Activated T-cell treated with anti-CD3 and anti-CD28 coated beads, Interleukin-2, amount 50 U/mL, for 72 hours (primary cell): ENCODE measurements around the gene COQ5. TPM values are rescaled to one million over a fixed set of nuclear protein-coding genes. Genes with fewer than 3 reads are reported as not detected.

Experiments
- ATAC-seq, 2 donors: fragments of 150-1000 bp; cut with Tn5 transposase; replicated peaks in 1 of 2; 2 replicates each; pipeline ENCODE4 v1.10.0; 2021; ENCODE audit warnings: moderate library complexity in 2 of 2, mild to moderate bottlenecking in 1 of 2
- DNase-seq, 2 donors: peaks; one replicate each; pipeline ENCODE4 v3.0.0; 2021 to 2022; ENCODE audit warnings: mixed read lengths in 1 of 2
- H3K27ac Mint-ChIP-seq: one replicate; pipeline ENCODE4 v1.8.0; 2022; ENCODE audit warnings: mild to moderate bottlenecking, moderate library complexity, mixed read lengths
- H3K27me3 Mint-ChIP-seq: one replicate; pipeline ENCODE4 v1.8.0; 2022; ENCODE audit warnings: low read depth, mixed read lengths
- H3K36me3 Mint-ChIP-seq, 2 donors: one replicate each; pipeline ENCODE4 v1.8.0; 2022; ENCODE audit warnings: mixed read lengths in 2 of 2, mild to moderate bottlenecking in 1 of 2; ENCODE audit not compliant: insufficient read depth in 2 of 2
- H3K4me1 Mint-ChIP-seq: one replicate; pipeline ENCODE4 v1.8.0; 2022; ENCODE audit warnings: low read depth, mixed read lengths
- H3K4me3 Mint-ChIP-seq, 2 donors: one replicate each; pipeline ENCODE4 v1.8.0; 2022; ENCODE audit warnings: mild to moderate bottlenecking in 2 of 2, mixed read lengths in 2 of 2, moderate library complexity in 2 of 2
- H3K9me3 Mint-ChIP-seq, 2 donors: one replicate each; pipeline ENCODE4 v1.8.0; 2022; ENCODE audit warnings: mixed read lengths in 2 of 2
- total RNA-seq, 2 donors: library from RNA; stranded (reverse); gene quantifications; one replicate each; pipeline ENCODE4 v1.2.3, GENCODE V29; 2022

COQ5 gene
- total RNA-seq, 2 donors from 2014 or later: 28.9 to 36.7 TPM

DNA sequence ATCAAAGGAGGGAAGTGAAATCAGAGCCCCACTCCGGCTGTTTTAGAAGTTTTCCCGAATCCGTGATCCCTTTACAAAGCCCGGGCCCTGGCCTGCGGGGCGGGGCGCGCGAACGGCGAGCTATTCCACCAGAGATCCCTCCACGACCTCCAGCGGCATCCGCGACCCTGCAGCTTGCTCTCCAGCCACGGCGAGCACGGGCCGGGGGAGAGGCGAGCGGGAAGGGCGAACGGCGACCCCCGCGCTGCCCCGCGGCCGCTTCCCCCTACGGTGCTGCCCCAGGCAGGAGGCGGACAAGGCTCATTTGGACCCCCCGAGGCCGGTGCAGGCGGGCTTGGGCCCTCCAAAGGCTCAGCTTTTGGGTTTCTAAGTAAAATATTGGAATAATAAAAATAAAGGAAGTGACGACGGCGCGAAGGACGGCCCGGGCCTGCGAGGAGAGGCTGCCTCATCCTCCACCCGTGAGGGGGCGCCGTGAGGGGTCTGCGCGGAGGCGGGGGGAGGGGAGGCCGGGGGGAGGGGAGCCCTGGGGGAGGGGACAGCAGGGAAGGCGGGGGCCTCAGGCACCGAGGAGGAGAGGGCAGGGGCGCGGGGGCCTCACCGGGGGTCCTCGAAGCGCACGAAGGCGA lies 60.0 kb downstream of the COQ5 start:
- ATAC-seq: peak; percentile 37 to 48
- Mint-ChIP-seq H3K27me3 (no peaks in the 10 kb centered on the region), H3K4me3 (peak overlapping the region; percentile 93 to 97), H3K36me3 (peaks cover 9 to 13% of the 10 kb centered on the region in 2 donors), H3K4me1 (peaks cover 62% of the 10 kb centered on the region), H3K27ac (peak overlapping the region; percentile 93), H3K9me3 (no peaks in the 10 kb centered on the region)
- peak; percentile 30 to 53 for DNase-seq

DNA sequence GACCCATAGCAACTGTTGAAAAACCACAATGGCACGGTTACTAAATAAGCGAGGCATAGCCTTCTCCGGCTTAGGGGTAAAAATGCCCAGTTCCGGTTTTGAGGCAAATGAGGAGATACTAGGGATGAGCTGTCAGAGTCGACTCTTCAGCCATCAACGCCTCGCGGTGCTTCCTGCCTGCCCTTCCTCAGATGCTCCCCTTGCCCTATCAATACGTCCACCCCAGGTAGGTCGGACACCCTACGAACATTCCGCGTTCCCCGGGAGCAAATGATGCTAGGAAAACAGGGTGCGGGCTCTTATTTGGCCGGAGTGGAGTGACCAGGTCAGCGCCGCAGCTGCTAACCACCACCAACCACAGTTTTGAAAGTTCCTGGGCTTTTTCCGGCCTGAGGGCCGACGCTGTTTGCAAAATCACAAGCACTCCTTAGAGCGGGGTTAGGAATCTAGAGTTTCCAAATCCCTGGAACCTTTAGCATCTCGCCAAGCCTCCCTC lies 60.6 kb downstream of the COQ5 start:
- Mint-ChIP-seq H3K27ac (peak overlapping the region; percentile 93), H3K27me3 (no peaks in the 10 kb centered on the region), H3K4me1 (peaks cover 58% of the 10 kb centered on the region), H3K9me3 (no peaks in the 10 kb centered on the region), H3K4me3 (peak overlapping the region; percentile 93 to 97), H3K36me3 (peaks cover 9 to 14% of the 10 kb centered on the region in 2 donors)
- ATAC-seq (no peak), DNase-seq (peak; percentile 36 to 41)

DNA sequence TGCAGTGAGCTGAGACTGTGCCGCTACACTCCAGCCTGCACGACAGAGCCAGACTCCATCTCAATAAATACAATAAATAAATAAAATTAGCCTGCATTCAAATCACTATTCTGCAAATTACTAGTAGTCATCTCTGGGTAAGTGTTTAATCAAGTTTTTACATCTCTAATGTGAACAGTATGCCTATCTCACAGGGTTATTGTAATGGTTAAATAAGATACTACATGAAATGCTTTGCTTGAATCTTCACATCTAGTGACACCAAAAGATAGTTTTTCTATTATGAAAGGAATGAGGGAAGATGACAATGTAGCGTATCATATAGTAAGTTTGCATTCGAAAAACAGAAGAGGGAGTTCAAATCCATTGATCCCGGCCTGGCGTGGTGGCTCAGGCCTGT lies 61.5 kb downstream of the COQ5 start:
- peaks cover 9 to 14% of the 10 kb centered on the region in 2 donors for H3K36me3 Mint-ChIP-seq
- peak overlapping the region; percentile 93 to 97 for H3K4me3 Mint-ChIP-seq
- no peak for ATAC-seq
- peaks cover 53% of the 10 kb centered on the region for H3K4me1 Mint-ChIP-seq
- no peak for DNase-seq
- H3K27ac Mint-ChIP-seq: peak overlapping the region; percentile 67
- H3K27me3 Mint-ChIP-seq: no peaks in the 10 kb centered on the region
- H3K9me3 Mint-ChIP-seq: no peaks in the 10 kb centered on the region

DNA sequence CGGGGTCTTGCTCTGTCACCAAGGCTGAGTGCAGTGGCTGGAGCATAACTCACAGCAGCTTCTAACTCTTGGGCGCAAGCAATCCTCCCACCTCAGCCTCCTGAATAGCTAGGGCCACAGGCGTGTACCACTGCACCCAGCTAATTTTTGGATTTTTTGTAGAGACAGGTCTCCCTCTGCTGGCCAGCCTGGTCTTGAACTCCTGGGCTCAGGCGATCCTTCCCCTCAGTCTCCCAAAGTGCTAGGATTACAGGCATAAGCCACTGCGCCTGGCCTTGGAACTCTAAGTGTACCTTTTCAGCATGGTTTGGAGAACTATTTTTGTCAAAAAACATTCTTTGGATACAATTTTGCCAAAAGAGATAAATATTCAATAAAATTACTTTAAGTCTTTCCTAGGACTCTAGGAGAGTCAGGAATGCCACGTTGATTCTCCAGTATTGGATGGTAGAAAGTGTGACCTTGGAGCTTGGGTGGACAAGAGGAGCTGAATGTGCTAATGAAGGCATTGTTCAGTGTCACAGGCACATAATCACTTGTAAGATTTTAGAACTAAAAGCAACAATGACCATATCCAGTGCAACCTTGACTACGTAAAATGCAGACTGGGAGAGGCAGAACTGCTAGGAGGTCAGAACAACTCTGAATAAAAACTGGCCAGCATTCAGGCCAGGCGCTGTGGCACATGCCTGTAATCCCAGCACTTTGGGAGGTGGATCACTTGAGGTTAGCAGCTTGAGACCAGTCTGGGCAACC lies 62.2 kb downstream of the COQ5 start:
- Mint-ChIP-seq H3K9me3 (no peaks in the 10 kb centered on the region), H3K4me3 (peak overlapping the region in 1 of 2 donors; percentile 5), H3K27ac (peak overlapping the region; percentile 85), H3K36me3 (peaks cover 9 to 16% of the 10 kb centered on the region in 2 donors), H3K4me1 (peaks cover 51% of the 10 kb centered on the region), H3K27me3 (no peaks in the 10 kb centered on the region)
- ATAC-seq: no peak
- DNase-seq: peak; percentile 35 to 45

DNA sequence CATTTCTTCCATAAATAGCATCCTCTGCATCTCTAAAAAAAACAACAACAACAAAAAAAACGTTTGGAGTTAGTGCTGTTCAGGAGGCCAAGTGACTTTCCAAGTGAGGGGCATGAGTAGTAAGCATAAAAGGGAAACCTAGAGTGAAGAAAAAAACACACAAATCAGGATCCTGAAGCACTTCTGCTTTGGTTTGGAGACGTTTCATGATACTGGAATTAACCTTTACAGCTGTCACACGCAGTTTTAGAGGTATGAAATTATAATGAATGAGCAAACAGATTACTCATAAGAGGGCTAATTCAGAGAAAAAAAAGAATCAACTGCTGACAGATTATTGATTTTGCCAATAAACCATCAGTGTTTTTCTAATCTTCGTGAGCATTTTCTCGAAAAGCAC lies 63.2 kb downstream of the COQ5 start:
- peaks cover 43% of the 10 kb centered on the region for H3K4me1 Mint-ChIP-seq
- ATAC-seq: no peak
- DNase-seq: no peak
- peak overlapping the region in 1 of 2 donors; percentile 44 for H3K4me3 Mint-ChIP-seq
- peaks cover 9 to 18% of the 10 kb centered on the region in 2 donors for H3K36me3 Mint-ChIP-seq
- no peaks in the 10 kb centered on the region for H3K9me3 Mint-ChIP-seq
- no peaks in the 10 kb centered on the region for H3K27me3 Mint-ChIP-seq
- peak overlapping the region; percentile 85 for H3K27ac Mint-ChIP-seq

DNA sequence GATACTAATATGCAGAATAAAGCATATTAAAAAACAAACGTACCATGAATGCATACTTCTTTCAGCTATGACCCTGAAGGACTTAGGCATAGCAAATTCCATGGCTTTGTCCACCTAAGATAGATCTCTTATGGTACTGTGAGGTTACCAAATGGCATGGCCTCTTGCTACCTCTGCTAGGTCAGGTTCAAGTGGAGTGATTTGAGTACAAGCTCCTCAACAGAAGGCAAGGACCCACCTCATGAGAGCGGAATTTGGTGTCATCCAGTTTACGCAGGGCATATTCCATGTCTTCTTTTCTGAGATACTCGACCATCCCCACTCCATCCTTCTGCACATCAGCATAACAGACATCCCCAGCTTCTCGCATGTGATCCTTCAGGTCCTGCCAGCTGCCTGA lies 65.2 kb downstream of the COQ5 start:
- no peaks in the 10 kb centered on the region for H3K9me3 Mint-ChIP-seq
- no peaks in the 10 kb centered on the region for H3K27me3 Mint-ChIP-seq
- H3K4me3 Mint-ChIP-seq: no peak overlapping the region
- H3K4me1 Mint-ChIP-seq: peaks cover 35% of the 10 kb centered on the region
- peak overlapping the region; percentile 86 for H3K27ac Mint-ChIP-seq
- peaks cover 13 to 25% of the 10 kb centered on the region in 2 donors for H3K36me3 Mint-ChIP-seq
- DNase-seq (no peak), ATAC-seq (no peak)

DNA sequence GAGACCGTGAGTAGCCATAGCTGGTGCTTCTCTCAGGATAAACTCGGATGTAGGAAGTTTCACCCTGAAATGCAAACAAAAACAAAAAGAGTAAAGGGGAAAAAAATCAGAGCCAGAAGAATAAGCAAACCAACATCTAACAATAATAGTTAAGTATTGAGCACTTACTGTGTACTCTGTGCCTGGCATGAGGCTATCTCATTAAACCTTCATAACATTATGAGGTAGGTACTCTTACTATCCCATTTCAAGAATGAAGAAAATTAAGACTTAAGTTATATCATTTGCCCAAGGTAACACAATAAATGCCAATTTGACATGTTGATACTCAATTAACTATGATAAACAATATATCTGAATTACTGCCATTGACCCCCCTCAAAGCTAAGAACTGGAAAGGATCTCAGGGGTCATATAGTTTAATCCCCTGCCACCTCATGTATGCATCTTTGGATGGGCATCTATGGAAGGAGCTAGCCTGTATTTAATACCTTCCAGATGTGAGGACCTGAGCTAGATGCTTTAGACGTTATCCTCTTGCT lies 66.8 kb downstream of the COQ5 start:
- H3K4me1 Mint-ChIP-seq: peaks cover 23% of the 10 kb centered on the region
- no peaks in the 10 kb centered on the region for H3K9me3 Mint-ChIP-seq
- no peak overlapping the region for H3K4me3 Mint-ChIP-seq
- H3K36me3 Mint-ChIP-seq: peaks cover 10 to 24% of the 10 kb centered on the region in 2 donors
- H3K27ac Mint-ChIP-seq: peak overlapping the region; percentile 19
- ATAC-seq: no peak
- no peak for DNase-seq
- H3K27me3 Mint-ChIP-seq: no peaks in the 10 kb centered on the region

DNA sequence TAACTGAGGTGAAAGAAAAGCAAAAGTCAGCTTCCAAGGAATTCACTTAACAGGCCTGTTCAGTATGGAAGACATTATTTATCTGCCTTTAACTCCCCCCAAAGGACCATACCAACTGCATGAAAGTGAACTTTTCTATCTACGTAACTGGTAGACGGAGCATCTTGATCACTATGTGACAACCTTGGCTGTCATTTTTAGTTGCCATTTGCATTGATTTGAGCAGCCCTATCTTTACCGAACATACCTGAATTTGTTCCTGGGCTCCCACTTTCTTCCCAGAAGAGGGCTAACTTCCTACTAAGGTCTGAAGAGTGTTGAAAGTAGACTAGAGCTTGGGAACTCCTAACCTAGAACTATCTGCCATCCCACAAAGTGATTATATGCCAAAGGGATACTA lies 68.8 kb downstream of the COQ5 start:
- Mint-ChIP-seq H3K27me3 (no peaks in the 10 kb centered on the region), H3K4me3 (no peak overlapping the region), H3K36me3 (peaks cover 10 to 21% of the 10 kb centered on the region in 2 donors), H3K27ac (peak overlapping the region; percentile 8), H3K4me1 (peaks cover 4% of the 10 kb centered on the region), H3K9me3 (no peaks in the 10 kb centered on the region)
- DNase-seq (no peak), ATAC-seq (no peak)

DNA sequence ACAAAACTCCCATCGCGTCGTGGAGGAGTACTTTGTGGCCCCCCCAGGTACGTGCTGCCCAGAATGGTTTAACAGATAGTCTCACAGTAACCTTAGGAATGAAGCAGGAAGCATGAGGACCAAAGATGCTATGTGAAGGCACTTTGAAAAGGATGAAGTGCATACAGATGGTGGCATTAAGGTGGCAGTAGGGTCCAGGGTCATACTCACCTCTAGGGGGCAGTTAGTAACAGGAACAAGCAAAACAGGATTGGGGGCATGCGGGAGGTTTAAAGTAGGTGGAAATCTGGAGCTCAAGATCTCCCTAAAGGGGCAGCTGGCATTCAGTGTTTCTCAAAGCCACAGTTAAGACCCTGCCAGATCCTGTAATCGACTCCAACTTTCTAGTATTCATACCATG lies 71.8 kb downstream of the COQ5 start:
- peaks cover 7 to 14% of the 10 kb centered on the region in 2 donors for H3K36me3 Mint-ChIP-seq
- ATAC-seq (peak in 1 of 2 donors; percentile 35), DNase-seq (no peak)
- H3K9me3 Mint-ChIP-seq: no peaks in the 10 kb centered on the region
- no peak overlapping the region for H3K27ac Mint-ChIP-seq
- H3K27me3 Mint-ChIP-seq: no peaks in the 10 kb centered on the region
- H3K4me1 Mint-ChIP-seq: no peaks in the 10 kb centered on the region
- no peak overlapping the region for H3K4me3 Mint-ChIP-seq

DNA sequence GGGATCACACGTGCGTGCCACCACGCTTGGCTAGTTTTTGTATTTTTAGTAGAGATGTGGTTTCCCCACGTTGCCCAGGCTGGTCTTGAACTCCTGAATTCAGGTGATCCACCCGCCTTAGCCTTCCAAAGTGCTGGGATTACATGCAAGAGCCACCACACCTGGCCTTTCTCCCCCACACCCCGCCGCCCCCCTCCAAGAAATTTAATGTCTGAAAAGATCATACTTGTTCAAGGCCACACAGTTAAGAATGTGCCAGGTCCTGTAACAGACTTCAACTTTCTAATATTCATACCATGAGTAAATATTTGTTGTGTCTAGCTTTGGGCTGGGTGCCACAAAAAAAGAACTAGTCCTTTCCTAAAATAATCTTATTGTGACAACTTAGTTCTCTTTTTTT lies 73.7 kb downstream of the COQ5 start:
- peaks cover 7 to 11% of the 10 kb centered on the region in 2 donors for H3K36me3 Mint-ChIP-seq
- no peak overlapping the region for H3K4me3 Mint-ChIP-seq
- ATAC-seq (no peak), DNase-seq (no peak)
- no peaks in the 10 kb centered on the region for H3K27me3 Mint-ChIP-seq
- H3K4me1 Mint-ChIP-seq: no peaks in the 10 kb centered on the region
- H3K9me3 Mint-ChIP-seq: no peaks in the 10 kb centered on the region
- no peak overlapping the region for H3K27ac Mint-ChIP-seq

DNA sequence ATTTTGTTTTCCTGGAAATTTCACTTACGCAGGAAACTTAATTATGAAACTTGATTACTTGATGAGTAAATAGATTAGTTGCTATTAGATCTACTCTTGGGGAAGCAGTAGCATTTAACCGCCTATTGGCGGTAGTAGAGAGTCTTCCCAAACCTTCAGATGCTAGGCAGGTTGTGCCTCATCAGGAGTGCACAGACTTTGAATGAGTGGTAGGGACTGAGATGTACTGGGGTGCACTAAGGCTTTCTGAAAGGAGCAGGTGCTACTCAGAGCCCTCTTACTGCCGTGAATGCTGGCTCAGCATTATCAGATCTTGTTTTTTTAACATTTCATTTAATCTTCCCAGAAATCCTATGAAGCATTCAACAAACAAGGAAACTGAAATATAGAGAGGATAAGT lies 75.0 kb downstream of the COQ5 start:
- H3K4me3 Mint-ChIP-seq: no peak overlapping the region
- no peaks in the 10 kb centered on the region for H3K9me3 Mint-ChIP-seq
- H3K4me1 Mint-ChIP-seq: peaks cover 5% of the 10 kb centered on the region
- ATAC-seq: peak; percentile 81 to 82
- peak overlapping the region; percentile 77 for H3K27ac Mint-ChIP-seq
- no peaks in the 10 kb centered on the region for H3K27me3 Mint-ChIP-seq
- peaks cover 4 to 8% of the 10 kb centered on the region in 2 donors for H3K36me3 Mint-ChIP-seq
- no peak for DNase-seq
